ENCODE results near the gene EIF4E3.

Gene EIF4E3

GRCh38 chr3:71690341-71690841, 34.8 kb downstream of the EIF4E3 start:
- ATAC-seq = peak; percentile 91
- TF ChIP-seq PATZ1 (CRISPR knock-in tag; IDR thresholded peaks at IDR 0.05; ENCODE audit: borderline replicate concordance) (no peak), ISL1 (CRISPR knock-in tag; IDR thresholded peaks at IDR 0.05) (peak; percentile 45)

- TF ChIP-seq SNAI2 (CRISPR knock-in tag; IDR thresholded peaks at IDR 0.05) (no peak), ARNTL (CRISPR knock-in tag; IDR thresholded peaks at IDR 0.05; ENCODE audit: borderline replicate concordance, low read depth) (no peak), RARB (CRISPR knock-in tag; IDR thresholded peaks at IDR 0.05) (no peak), PPARA (CRISPR knock-in tag; IDR thresholded peaks at IDR 0.05; ENCODE audit: borderline replicate concordance) (no peak), ZFP3 (CRISPR knock-in tag; IDR thresholded peaks at IDR 0.05) (no peak)
- no peak for ATAC-seq
These were observed 35.9 kb downstream of the EIF4E3 start for GRCh38 chr3:71689291-71689690.

GRCh38 chr3:71688121-71688520, 37.1 kb downstream of the EIF4E3 start:
- TF ChIP-seq ISL1 (CRISPR knock-in tag; IDR thresholded peaks at IDR 0.05) (0 out of 2 replicates have a peak, but pooled peaks have one; percentile 30), TSHZ2 (CRISPR knock-in tag; IDR thresholded peaks at IDR 0.05) (no peak)
- ATAC-seq = no peak

GRCh38 chr3:71685686-71686085, 39.5 kb downstream of the EIF4E3 start:
- TF ChIP-seq TOX (CRISPR knock-in tag; IDR thresholded peaks at IDR 0.05; ENCODE audit: borderline replicate concordance) = no peak
- no peak for TF ChIP-seq ZNF8 (CRISPR knock-in tag; IDR thresholded peaks at IDR 0.05)
- no peak for TF ChIP-seq BACH2 (CRISPR knock-in tag; IDR thresholded peaks at IDR 0.05; ENCODE audit: borderline replicate concordance)
- no peak for TF ChIP-seq SNAI2 (CRISPR knock-in tag; IDR thresholded peaks at IDR 0.05)
- no peak for TF ChIP-seq ZNF565 (CRISPR knock-in tag; conservative IDR thresholded peaks at IDR 0.05; ENCODE audit: low read depth)
- no peak for TF ChIP-seq PATZ1 (CRISPR knock-in tag; IDR thresholded peaks at IDR 0.05; ENCODE audit: borderline replicate concordance)
- no peak for TF ChIP-seq TCF4 (CRISPR knock-in tag; IDR thresholded peaks at IDR 0.05; ENCODE audit: borderline replicate concordance)
- no peak for TF ChIP-seq RARB (CRISPR knock-in tag; IDR thresholded peaks at IDR 0.05)
- no peak for TF ChIP-seq CSRNP3 (CRISPR knock-in tag; IDR thresholded peaks at IDR 0.05)
- no peak for TF ChIP-seq ZFP30 (CRISPR knock-in tag; IDR thresholded peaks at IDR 0.05)
- TF ChIP-seq PPARA (CRISPR knock-in tag; IDR thresholded peaks at IDR 0.05; ENCODE audit: borderline replicate concordance) = no peak
- no peak for TF ChIP-seq CREB5 (CRISPR knock-in tag; IDR thresholded peaks at IDR 0.05; ENCODE audit: low read depth)
- TF ChIP-seq ARNTL (CRISPR knock-in tag; IDR thresholded peaks at IDR 0.05; ENCODE audit: borderline replicate concordance, low read depth) = no peak
- no peak for TF ChIP-seq TSHZ2 (CRISPR knock-in tag; IDR thresholded peaks at IDR 0.05)
- no peak for TF ChIP-seq CSDC2 (CRISPR knock-in tag; IDR thresholded peaks at IDR 0.05)
- TF ChIP-seq ZC3H10 (CRISPR knock-in tag; IDR thresholded peaks at IDR 0.05) = no peak
- TF ChIP-seq OSR1 (CRISPR knock-in tag; IDR thresholded peaks at IDR 0.05) = no peak

More at GRCh38 chr3:71685686-71686085, 39.5 kb downstream of the EIF4E3 start:
- ATAC-seq = no peak
